Nephron progenitor cell (in vitro differentiated cells): ENCODE results near the gene CGB7.

Source experiments
- DNase-seq: peaks from one replicate; pipeline ENCODE4 v3.0.0; 2021
- H3K27ac Mint-ChIP-seq: 2 replicates; pipeline ENCODE4 v1.8.0; 2021; ENCODE audit warnings: mild to moderate bottlenecking, moderate library complexity, mixed read lengths
- H3K27me3 Mint-ChIP-seq: 2 replicates; pipeline ENCODE4 v1.8.0; 2021; ENCODE audit warnings: mild to moderate bottlenecking, low read depth, mixed read lengths; ENCODE audit not compliant: poor library complexity
- H3K36me3 Mint-ChIP-seq: 2 replicates; pipeline ENCODE4 v1.8.0; 2021; ENCODE audit warnings: low read depth, mixed read lengths
- H3K4me1 Mint-ChIP-seq: 2 replicates; pipeline ENCODE4 v1.8.0; 2021; ENCODE audit warnings: mixed read lengths
- H3K4me3 Mint-ChIP-seq: 2 replicates; pipeline ENCODE4 v1.8.0; 2021; ENCODE audit warnings: mild to moderate bottlenecking, moderate library complexity, mixed read lengths
- H3K9me3 Mint-ChIP-seq: 2 replicates; pipeline ENCODE4 v1.8.0; 2021; ENCODE audit warnings: mild to moderate bottlenecking, moderate library complexity, mixed read lengths
- TF ChIP-seq, protein P1 (sequence below): fragments of 200-600 bp; sonication (generic); IDR thresholded peaks from 2 replicates; pipeline ENCODE4 v1.5.0; 2021; ENCODE audit warnings: antibody characterized with exemption

Gene CGB7

DNA sequence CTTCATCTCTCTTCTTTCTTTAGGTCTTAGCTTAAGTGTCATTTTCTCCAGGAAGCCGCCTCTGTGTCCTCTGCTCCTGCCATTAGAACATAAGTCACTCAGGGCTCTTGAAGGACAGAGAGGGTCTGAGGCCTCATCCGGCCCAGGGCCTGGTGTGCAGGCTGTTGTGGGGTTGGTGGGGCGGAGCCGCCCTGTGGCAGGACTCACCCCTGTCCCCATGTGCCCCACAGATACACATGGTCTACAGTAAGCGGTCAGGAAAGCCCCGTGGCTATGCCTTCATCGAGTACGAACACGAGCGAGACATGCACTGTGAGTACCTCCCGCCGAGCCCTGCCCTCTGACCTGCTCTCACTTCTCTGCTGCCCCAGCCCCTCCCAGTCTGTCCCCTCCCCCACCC is 43.6 kb upstream of the CGB7 start:
- H3K27ac Mint-ChIP-seq = peak overlapping the region; percentile 95
- no peaks in the 10 kb centered on the region for H3K9me3 Mint-ChIP-seq
- DNase-seq = no peak
- H3K27me3 Mint-ChIP-seq = peaks cover 5% of the 10 kb centered on the region
- TF ChIP-seq, protein P1, sequence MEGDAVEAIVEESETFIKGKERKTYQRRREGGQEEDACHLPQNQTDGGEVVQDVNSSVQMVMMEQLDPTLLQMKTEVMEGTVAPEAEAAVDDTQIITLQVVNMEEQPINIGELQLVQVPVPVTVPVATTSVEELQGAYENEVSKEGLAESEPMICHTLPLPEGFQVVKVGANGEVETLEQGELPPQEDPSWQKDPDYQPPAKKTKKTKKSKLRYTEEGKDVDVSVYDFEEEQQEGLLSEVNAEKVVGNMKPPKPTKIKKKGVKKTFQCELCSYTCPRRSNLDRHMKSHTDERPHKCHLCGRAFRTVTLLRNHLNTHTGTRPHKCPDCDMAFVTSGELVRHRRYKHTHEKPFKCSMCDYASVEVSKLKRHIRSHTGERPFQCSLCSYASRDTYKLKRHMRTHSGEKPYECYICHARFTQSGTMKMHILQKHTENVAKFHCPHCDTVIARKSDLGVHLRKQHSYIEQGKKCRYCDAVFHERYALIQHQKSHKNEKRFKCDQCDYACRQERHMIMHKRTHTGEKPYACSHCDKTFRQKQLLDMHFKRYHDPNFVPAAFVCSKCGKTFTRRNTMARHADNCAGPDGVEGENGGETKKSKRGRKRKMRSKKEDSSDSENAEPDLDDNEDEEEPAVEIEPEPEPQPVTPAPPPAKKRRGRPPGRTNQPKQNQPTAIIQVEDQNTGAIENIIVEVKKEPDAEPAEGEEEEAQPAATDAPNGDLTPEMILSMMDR = no peak
- H3K36me3 Mint-ChIP-seq = peaks cover 54% of the 10 kb centered on the region
- H3K4me1 Mint-ChIP-seq = peaks cover 65% of the 10 kb centered on the region
- peak overlapping the region; percentile 13 for H3K4me3 Mint-ChIP-seq

DNA sequence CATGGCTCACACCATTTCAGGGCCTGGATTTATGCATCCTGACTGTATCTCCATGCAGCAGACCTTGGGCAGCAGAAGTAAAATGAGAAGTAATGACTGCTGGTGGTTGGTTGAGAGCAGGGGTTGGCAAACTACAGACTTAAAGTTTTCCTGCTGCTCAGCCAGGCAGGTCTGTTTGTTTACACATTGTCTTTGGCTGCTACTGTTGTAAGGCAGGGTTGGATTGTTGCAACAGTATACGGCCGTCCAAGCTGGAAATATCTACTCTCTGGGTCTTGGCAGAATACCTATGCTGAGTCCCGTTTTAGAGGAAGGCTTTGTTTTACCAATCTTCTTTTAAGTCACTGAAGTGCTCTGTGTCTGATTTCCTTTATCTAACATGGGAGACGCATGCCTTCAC is 41.2 kb upstream of the CGB7 start:
- peaks cover 5% of the 10 kb centered on the region for H3K27me3 Mint-ChIP-seq
- no peak overlapping the region for H3K27ac Mint-ChIP-seq
- peaks cover 60% of the 10 kb centered on the region for H3K36me3 Mint-ChIP-seq

DNA sequence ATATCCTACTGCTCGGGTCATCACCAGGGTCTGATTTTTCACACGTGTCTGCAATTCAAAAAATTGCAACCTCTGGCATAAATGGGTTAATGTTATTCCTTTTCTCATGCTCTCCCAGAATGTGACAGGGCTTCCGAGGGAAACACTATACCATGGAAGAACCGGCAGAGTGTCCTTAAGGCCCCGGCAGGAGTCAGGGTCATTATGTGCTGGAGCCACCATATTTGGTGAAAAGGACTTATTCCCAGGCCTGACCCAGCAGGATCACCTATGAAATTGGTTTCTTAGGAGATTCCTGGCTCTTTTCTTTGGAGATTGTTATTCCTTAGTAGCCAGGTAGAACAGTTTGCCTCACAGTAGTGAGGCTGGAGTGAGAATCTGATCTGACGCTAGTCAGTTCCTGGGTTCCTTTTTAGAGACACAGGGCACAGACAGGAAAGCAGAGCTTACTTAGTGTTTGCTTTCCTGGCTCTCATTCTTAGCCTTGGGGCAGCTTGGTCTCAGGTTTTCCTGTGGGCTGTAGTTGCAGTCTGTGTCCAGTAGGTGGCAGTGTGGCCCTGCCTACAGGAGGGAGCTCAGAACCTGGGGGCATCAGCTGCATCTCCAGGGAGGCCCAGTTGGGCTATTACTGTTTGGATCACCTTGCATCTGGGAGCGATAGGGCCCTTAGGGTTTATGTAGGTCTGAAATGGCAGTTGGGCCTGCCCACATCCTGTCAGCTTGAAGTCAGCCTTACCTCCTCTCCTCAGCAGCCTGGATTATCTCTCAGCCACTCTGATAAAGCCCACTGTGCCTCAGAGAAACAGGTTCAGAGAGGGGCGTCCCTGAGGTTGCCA is 40.1 kb upstream of the CGB7 start:
- Mint-ChIP-seq H3K36me3 (peaks cover 65% of the 10 kb centered on the region), H3K4me3 (no peak overlapping the region), H3K4me1 (peaks cover 36% of the 10 kb centered on the region), H3K27me3 (peaks cover 5% of the 10 kb centered on the region), H3K9me3 (no peaks in the 10 kb centered on the region), H3K27ac (peak overlapping the region; percentile 93)
- TF ChIP-seq, protein P1 = peak; percentile 99
- peak; percentile 81 for DNase-seq

More for the DNA sequence above, 41.2 kb upstream of the CGB7 start:
- TF ChIP-seq, protein P1 = no peak
- Mint-ChIP-seq H3K4me1 (peaks cover 47% of the 10 kb centered on the region), H3K4me3 (no peak overlapping the region), H3K9me3 (no peaks in the 10 kb centered on the region)
- no peak for DNase-seq

DNA sequence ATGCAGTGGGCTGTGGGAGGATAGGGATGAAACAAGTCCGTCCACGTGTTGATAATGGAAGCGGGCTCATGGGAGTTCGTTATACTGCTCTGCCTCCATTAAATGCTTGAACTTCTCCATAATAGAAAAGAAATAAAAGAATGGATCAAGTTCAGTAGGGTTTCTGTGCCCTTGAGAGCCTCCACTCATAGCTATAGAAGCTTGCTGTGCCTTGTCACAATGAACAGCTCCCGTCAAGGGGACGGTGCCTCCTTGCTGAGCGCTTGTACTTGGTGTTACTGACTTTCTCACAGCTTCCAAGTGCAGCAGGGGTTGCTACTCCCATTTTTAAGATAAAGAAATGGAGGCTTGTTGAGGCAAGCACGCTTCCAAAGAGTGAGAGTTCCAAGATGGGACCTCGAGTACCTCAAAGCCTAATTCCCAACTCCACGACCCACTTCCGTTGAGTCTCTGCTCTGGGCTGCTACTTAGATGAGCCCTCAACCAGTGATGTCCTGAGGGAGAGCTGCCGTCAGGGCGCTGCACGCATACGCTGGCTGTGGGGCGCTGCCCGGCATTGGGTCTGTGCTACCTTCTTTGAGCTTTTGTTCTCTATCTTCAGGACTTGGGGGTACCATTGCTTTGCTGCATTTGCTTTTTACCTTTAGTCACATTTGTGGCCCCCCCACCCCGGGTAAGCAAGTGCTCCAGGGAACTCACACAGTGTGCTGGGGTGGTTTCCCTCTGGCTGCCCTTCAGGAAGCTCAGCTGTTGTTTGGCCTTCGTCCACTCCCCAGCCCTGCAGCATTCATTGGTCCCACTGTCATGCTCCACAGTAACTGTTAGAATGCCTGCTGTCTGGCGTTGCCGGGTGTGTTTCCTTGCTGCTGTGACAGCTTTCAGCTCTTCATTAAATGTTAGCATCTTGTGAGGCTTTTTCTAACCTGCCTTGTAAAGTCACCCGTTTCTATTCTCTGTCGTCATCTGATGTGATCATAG is 37.2 kb upstream of the CGB7 start:
- TF ChIP-seq, protein P1 = no peak
- Mint-ChIP-seq H3K36me3 (peaks cover 79% of the 10 kb centered on the region), H3K27ac (peak overlapping the region; percentile 64), H3K27me3 (no peaks in the 10 kb centered on the region), H3K4me1 (peaks cover 20% of the 10 kb centered on the region), H3K4me3 (no peak overlapping the region), H3K9me3 (no peaks in the 10 kb centered on the region)
- no peak for DNase-seq

DNA sequence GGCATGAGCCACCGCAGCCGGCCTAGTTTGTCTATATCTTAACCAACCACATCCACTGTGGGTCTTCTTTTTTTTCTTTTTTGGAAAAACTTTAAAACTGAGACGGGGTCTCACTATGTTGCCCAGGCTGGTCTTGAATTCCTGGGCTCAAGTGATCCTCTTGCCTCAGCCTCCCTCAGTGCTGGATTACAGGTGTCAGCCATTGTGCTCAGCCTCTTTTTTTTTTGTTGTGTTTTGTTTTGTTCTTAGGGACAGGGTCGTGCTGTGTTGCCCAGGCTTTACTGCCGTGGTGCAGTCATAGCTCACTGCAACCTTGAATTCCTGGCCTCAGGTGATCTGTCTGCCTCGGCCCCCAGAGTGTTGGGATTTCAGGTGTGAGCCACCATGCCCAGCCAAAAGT is 35.1 kb upstream of the CGB7 start:
- Mint-ChIP-seq H3K27ac (no peak overlapping the region), H3K4me3 (no peak overlapping the region), H3K27me3 (no peaks in the 10 kb centered on the region), H3K9me3 (no peaks in the 10 kb centered on the region), H3K36me3 (peaks cover 77% of the 10 kb centered on the region), H3K4me1 (peaks cover 19% of the 10 kb centered on the region)
- no peak for DNase-seq
- TF ChIP-seq, protein P1 = no peak
